ENCODE results near the gene ZNF562. TPM values are rescaled to one million over a fixed set of nuclear protein-coding genes. Genes with fewer than 3 reads are reported as not detected.

The ZNF562 gene
- 6.4 to 8.2 TPM (median 6.5 TPM) in 5 replicates for total RNA-seq (2022; extraction: Qiagen RNA extraction; ENCODE audit: low read depth)

DNA sequence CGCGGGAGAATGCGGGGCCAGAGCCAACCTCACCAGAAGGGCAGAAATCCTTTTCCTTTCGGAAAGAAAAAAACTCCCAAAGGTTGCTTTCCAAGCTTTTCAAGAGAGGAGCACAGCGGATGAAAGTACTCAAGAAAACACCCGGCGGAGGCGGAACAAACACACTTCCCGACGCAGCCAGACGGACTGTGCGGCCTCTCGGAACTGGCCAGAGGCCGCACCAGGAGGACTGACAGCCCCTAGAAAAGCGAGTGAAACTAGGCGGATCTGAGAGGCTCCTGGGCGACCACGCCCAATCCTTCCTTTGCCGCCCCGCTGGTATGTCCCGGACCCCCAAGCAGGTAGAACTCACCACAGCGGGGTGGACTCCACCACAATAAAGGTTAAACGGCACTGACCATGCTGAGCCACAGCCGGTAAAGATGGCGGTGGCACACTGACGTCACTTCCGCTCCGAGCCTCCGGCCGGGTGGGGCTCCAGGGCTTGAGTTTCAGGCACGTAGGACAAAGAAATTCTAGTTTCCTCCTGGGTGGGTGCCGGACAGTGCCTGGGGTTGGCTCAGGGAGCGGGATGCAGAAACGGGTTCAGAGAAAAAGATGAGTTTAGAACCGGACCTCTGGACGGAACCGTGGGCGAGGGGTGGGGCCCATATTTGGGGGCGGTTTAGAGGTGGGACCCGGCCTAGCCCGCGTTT lies at the start of gene ZNF562:
Gene ZNF562, minus strand, starts transcription at position 438 of the 695 bp plus-strand sequence. CDS start 14,356 bp downstream, outside the sequence.

GRCh38 chr19:9621156-9622037 lies 53.5 kb downstream of the ZNF562 start, which contains the start of gene ZNF561:
Gene ZNF561, minus strand, starts transcription at chr19:9621232. Its CDS starts 1,776 bp downstream, at chr19:9619456.

Other genes with a start within 250 kb of the ZNF562 start
- 3.3 to 4.9 TPM (median 4.0 TPM) in 5 replicates for gene ZNF266, start 239.5 kb downstream of the ZNF562 start, total RNA-seq (2022; extraction: Qiagen RNA extraction; ENCODE audit: low read depth)
- not detected in 5 replicates for gene ZNF560, start 176.5 kb downstream of the ZNF562 start, total RNA-seq (2022; extraction: Qiagen RNA extraction; ENCODE audit: low read depth)
- 0.66 to 1.0 TPM (median 0.91 TPM) in 5 replicates for gene ZNF426, start 136.5 kb downstream of the ZNF562 start, total RNA-seq (2022; extraction: Qiagen RNA extraction; ENCODE audit: low read depth)
- gene ZNF121, start 90.6 kb downstream of the ZNF562 start, total RNA-seq (2022; extraction: Qiagen RNA extraction; ENCODE audit: low read depth), result 2.9 to 4.9 TPM (median 3.1 TPM) in 5 replicates
- gene ZNF561, start 53.9 kb downstream of the ZNF562 start, total RNA-seq (2022; extraction: Qiagen RNA extraction; ENCODE audit: low read depth), result 8.6 to 17.5 TPM (median 9.4 TPM) in 5 replicates
- gene ZNF846, start 93.6 kb upstream of the ZNF562 start, total RNA-seq (2022; extraction: Qiagen RNA extraction; ENCODE audit: low read depth), result 0.35 to 2.2 TPM (median 1.4 TPM) in 5 replicates
- gene FBXL12, start 144.0 kb upstream of the ZNF562 start, total RNA-seq (2022; extraction: Qiagen RNA extraction; ENCODE audit: low read depth), result 11.9 to 14.1 TPM (median 12.8 TPM) in 5 replicates
- 419 to 506 TPM (median 439 TPM) in 5 replicates for gene UBL5, start 152.8 kb upstream of the ZNF562 start, total RNA-seq (2022; extraction: Qiagen RNA extraction; ENCODE audit: low read depth)
- 55.7 to 83.0 TPM (median 74.8 TPM) in 5 replicates for gene PIN1, start 160.2 kb upstream of the ZNF562 start, total RNA-seq (2022; extraction: Qiagen RNA extraction; ENCODE audit: low read depth)

Data from A549 treated with CpdA at 1 μM for 4 hours (cell line).